HL-60 (cell line): ENCODE measurements around the gene KCNJ12.
"Not testable (repeated sequence)": the region's sequence is repeated elsewhere in the genome, so short reads cannot be mapped to it uniquely, and the experiment has no call there.

ENCODE experiments used
- CTCF ChIP-seq: IDR thresholded peaks from one replicate; pipeline ENCODE4 v1.5.1; 2011; ENCODE audit warnings: low read length, control low read depth, inconsistent platforms; ENCODE audit not compliant: insufficient read depth
- GABPA ChIP-seq: IDR thresholded peaks from 2 replicates; pipeline ENCODE4 v1.6.1; 2012; ENCODE audit warnings: low read depth
- POLR2AphosphoS5 ChIP-seq: IDR thresholded peaks from 2 replicates; pipeline ENCODE4 v1.6.1; 2012; ENCODE audit warnings: low read depth
- REST ChIP-seq: IDR thresholded peaks from 2 replicates; pipeline ENCODE4 v1.6.1; 2012; ENCODE audit warnings: low read depth; ENCODE audit not compliant: insufficient replicate concordance
- SPI1 ChIP-seq: IDR thresholded peaks from 2 replicates; pipeline ENCODE4 v1.6.1; 2012; ENCODE audit warnings: low read depth, mild to moderate bottlenecking, borderline replicate concordance

GRCh38 chr17:21341279-21341678 is 34.9 kb upstream of the KCNJ12 start:
- TF ChIP-seq CTCF, REST, GABPA, POLR2AphosphoS5, SPI1: not testable (repeated sequence)
